H1 (cell line): Measurements from ENCODE around the gene CLIP4. TPM values are rescaled to one million over a fixed set of nuclear protein-coding genes. Genes with fewer than 3 reads are reported as not detected.

Experiments used
- CTCF ChIA-PET: fragments of 300-600 bp; sonication (Branson Sonifier 250); formaldehyde crosslinking; loops from one replicate; lab custom pipeline; 2021; ENCODE audit not compliant: partially characterized antibody; lab: Charles Lee
- POLR2A ChIA-PET: fragments of 300-600 bp; sonication (Branson Sonifier 250); formaldehyde crosslinking; loops from one replicate; lab custom pipeline; 2021; ENCODE audit warnings: inconsistent platforms; ENCODE audit not compliant: partially characterized antibody; lab: Charles Lee
- DNase-seq, 2 experiments: peaks; one replicate each; pipeline versions ENCODE4 v3.0.0 to v3.0.0-alpha.2; 2010 to 2022; ENCODE audit warnings: low spot score in 2 of 2, low read depth in 1 of 2, mixed read lengths in 1 of 2
- FAIRE-seq: peaks from 2 replicates; lab custom pipeline; 2011; peaks lifted over from hg19 to GRCh38; lab: Jason Lieb, UNC
- H2AFZ ChIP-seq: 2 replicates; pipeline ENCODE4 v1.8.1; 2012; ENCODE audit warnings: low read length, inconsistent platforms
- H2AK5ac ChIP-seq: 2 replicates; pipeline ENCODE4 v1.6.1; 2013; ENCODE audit warnings: low read depth, low read length
- H2BK120ac ChIP-seq: replicated peaks from 2 replicates; pipeline ENCODE3; 2013; ENCODE audit warnings: low read depth, low read length, inconsistent platforms
- H2BK12ac ChIP-seq: 2 replicates; pipeline ENCODE4 v1.6.1; 2013; ENCODE audit warnings: low read depth, low read length
- H2BK15ac ChIP-seq: 2 replicates; pipeline ENCODE4 v1.6.1; 2013; ENCODE audit warnings: low read length
- H2BK20ac ChIP-seq: 2 replicates; pipeline ENCODE4 v1.6.1; 2013; ENCODE audit warnings: low read length
- H2BK5ac ChIP-seq: 2 replicates; pipeline ENCODE4 v1.6.1; 2013; ENCODE audit warnings: low read depth, low read length
- H3K14ac ChIP-seq: 2 replicates; pipeline ENCODE4 v1.6.1; 2013; ENCODE audit warnings: inconsistent platforms; ENCODE audit not compliant: insufficient read length
- H3K18ac ChIP-seq: 2 replicates; pipeline ENCODE4 v1.6.1; 2013; ENCODE audit warnings: low read length; ENCODE audit errors: extremely low read depth
- H3K23ac ChIP-seq: 2 replicates; pipeline ENCODE4 v1.6.1; 2013; ENCODE audit warnings: inconsistent platforms; ENCODE audit not compliant: insufficient read length
- H3K23me2 ChIP-seq: 2 replicates; pipeline ENCODE4 v1.6.1; 2013; ENCODE audit warnings: low read depth, low read length
- H3K27ac ChIP-seq: 2 replicates; pipeline ENCODE4 v1.6.1; 2011; ENCODE audit warnings: low read depth, low read length, inconsistent platforms
- H3K27me3 ChIP-seq, 4 experiments: replicated peaks in 1 of 4; 1 replicate in 1 of 4; 2 replicates in 3 of 4; pipeline versions ENCODE4 v1.6.1 to v1.8.1; 2011 to 2013; ENCODE audit warnings: low read length in 3 of 4, mild to moderate bottlenecking in 3 of 4, inconsistent platforms in 2 of 4, mixed read lengths in 2 of 4, moderate library complexity in 1 of 4; ENCODE audit not compliant: control insufficient read depth in 3 of 4, insufficient read depth in 3 of 4; ENCODE audit errors: extremely low read depth in 1 of 4
- H3K36me3 ChIP-seq, 4 experiments: 2 replicates each; pipeline versions ENCODE4 v1.6.1 to v1.8.1; 2011 to 2013; ENCODE audit warnings: mild to moderate bottlenecking in 4 of 4, low read length in 3 of 4, moderate library complexity in 2 of 4, control low read depth in 1 of 4, inconsistent platforms in 1 of 4; ENCODE audit not compliant: insufficient read depth in 4 of 4, control insufficient read depth in 2 of 4
- H3K4ac ChIP-seq: replicated peaks from 2 replicates; pipeline ENCODE3; 2013; ENCODE audit warnings: low read length, low read depth, mixed read lengths, inconsistent platforms; ENCODE audit not compliant: insufficient read length
- H3K4me1 ChIP-seq, 4 experiments: replicated peaks in 1 of 4; 1 replicate in 1 of 4; 2 replicates in 3 of 4; pipeline versions ENCODE4 v1.6.1 to v1.8.1; 2011 to 2013; ENCODE audit warnings: low read length in 3 of 4, inconsistent platforms in 2 of 4, mixed read lengths in 1 of 4; ENCODE audit not compliant: insufficient read depth in 4 of 4, control insufficient read depth in 3 of 4
- H3K4me2 ChIP-seq, 2 experiments: 2 replicates each; pipeline versions ENCODE4 v1.6.1 to v1.8.1; 2011 to 2013; ENCODE audit warnings: low read depth in 2 of 2, low read length in 2 of 2, control low read depth in 1 of 2, inconsistent platforms in 1 of 2, mild to moderate bottlenecking in 1 of 2; ENCODE audit not compliant: insufficient read depth in 1 of 2
- H3K4me3 ChIP-seq, 4 experiments: fragments of 200-600, 300-600 bp in 1 of 4; sonication (generic), shearing (Covaris generic), sonication (Bioruptor Twin) in 1 of 4; 2 replicates each; pipeline versions ENCODE4 v1.5.1 to v1.8.1; 2011 to 2016; ENCODE audit warnings: low read length in 4 of 4, low read depth in 3 of 4, control low read depth in 2 of 4, inconsistent platforms in 2 of 4, mild to moderate bottlenecking in 2 of 4, mixed read lengths in 1 of 4, moderate library complexity in 1 of 4; ENCODE audit not compliant: insufficient read depth in 2 of 4; ENCODE audit errors: extremely low read depth in 1 of 4
- H3K56ac ChIP-seq: replicated peaks from 2 replicates; pipeline ENCODE3; 2013; ENCODE audit warnings: low read depth, mild to moderate bottlenecking, mixed read lengths, low read length, inconsistent platforms; ENCODE audit not compliant: insufficient read length
- H3K79me1 ChIP-seq: 2 replicates; pipeline ENCODE4 v1.6.1; 2013; ENCODE audit warnings: low read depth, low read length, control low read depth
- H3K79me2 ChIP-seq, 2 experiments: 2 replicates each; pipeline versions ENCODE4 v1.6.1 to v1.8.1; 2012 to 2013; ENCODE audit warnings: low read length in 2 of 2, mild to moderate bottlenecking in 2 of 2, inconsistent platforms in 1 of 2; ENCODE audit not compliant: insufficient read depth in 2 of 2, control insufficient read depth in 1 of 2
- H3K9ac ChIP-seq, 4 experiments: replicated peaks in 1 of 4; 1 replicate in 1 of 4; 2 replicates in 3 of 4; pipeline versions ENCODE4 v1.6.1 to v1.8.1; 2011 to 2013; ENCODE audit warnings: low read depth in 3 of 4, low read length in 3 of 4, control low read depth in 2 of 4, mild to moderate bottlenecking in 2 of 4, moderate library complexity in 2 of 4, inconsistent platforms in 1 of 4; ENCODE audit errors: extremely low read depth in 1 of 4
- H3K9me3 ChIP-seq, 2 experiments: 2 replicates each; pipeline versions ENCODE4 v1.6.1 to v1.8.1; 2012 to 2013; ENCODE audit warnings: mild to moderate bottlenecking in 2 of 2, moderate library complexity in 2 of 2, control low read depth in 1 of 2, inconsistent platforms in 1 of 2, low read depth in 1 of 2, low read length in 1 of 2, mixed read lengths in 1 of 2; ENCODE audit not compliant: insufficient read depth in 2 of 2
- H4K20me1 ChIP-seq, 2 experiments: replicated peaks in 1 of 2; 2 replicates each; pipeline versions ENCODE3 to v1.8.1; 2011 to 2013; ENCODE audit warnings: inconsistent platforms in 2 of 2, low read length in 2 of 2, mild to moderate bottlenecking in 1 of 2; ENCODE audit not compliant: insufficient read depth in 2 of 2, control insufficient read depth in 1 of 2
- H4K5ac ChIP-seq: 2 replicates; pipeline ENCODE4 v1.6.1; 2013; ENCODE audit warnings: low read length, low read depth, mixed read lengths, inconsistent platforms; ENCODE audit not compliant: insufficient read length
- H4K8ac ChIP-seq: 2 replicates; pipeline ENCODE4 v1.8.0; 2013; ENCODE audit warnings: mild to moderate bottlenecking, moderate library complexity, low read length, inconsistent platforms; ENCODE audit not compliant: insufficient read depth; ENCODE audit errors: extremely low read depth
- H4K91ac ChIP-seq: replicated peaks from 2 replicates; pipeline ENCODE3; 2013; ENCODE audit warnings: low read length, mixed read lengths, inconsistent platforms; ENCODE audit not compliant: insufficient read length
- EP300 ChIP-seq, 2 experiments: IDR thresholded peaks; 1 replicate in 1 of 2; 2 replicates in 1 of 2; pipeline ENCODE4 v1.6.1; 2011 to 2012; ENCODE audit warnings: low read depth in 2 of 2, low read length in 2 of 2, mild to moderate bottlenecking in 2 of 2, borderline replicate concordance in 1 of 2, inconsistent platforms in 1 of 2, moderate library complexity in 1 of 2
- GABPA ChIP-seq: IDR thresholded peaks from 2 replicates; pipeline ENCODE4 v1.6.1; 2011; ENCODE audit warnings: mild to moderate bottlenecking, low read length, moderate library complexity, borderline replicate concordance; ENCODE audit not compliant: insufficient read depth
- KDM5A ChIP-seq: fragments of 200-600 bp; IDR thresholded peaks from 2 replicates; pipeline ENCODE4 v1.7.1; 2012; ENCODE audit warnings: mild to moderate bottlenecking, low read length, inconsistent platforms, mixed read lengths
- NANOG ChIP-seq: IDR thresholded peaks from 2 replicates; pipeline ENCODE4 v1.6.1; 2011; ENCODE audit warnings: low read length, low read depth, mild to moderate bottlenecking, inconsistent platforms; ENCODE audit not compliant: insufficient read depth, poor library complexity, severe bottlenecking
- SAP30 ChIP-seq: fragments of 300-600 bp; sonication (generic); IDR thresholded peaks from 2 replicates; pipeline ENCODE4 v1.7.1; 2012; ENCODE audit warnings: low read length, moderate library complexity, mild to moderate bottlenecking, inconsistent platforms; ENCODE audit not compliant: insufficient read depth, insufficient replicate concordance
- WGBS, 2 experiments: shearing (Covaris generic) in 1 of 2; methylation state at CpG; one replicate each; pipeline versions ENCODE4 v1.1.6 to v1.1.7; 2013 to 2015; ENCODE audit warnings: low lambda C conversion rate in 2 of 2, mixed read lengths in 2 of 2, inconsistent platforms in 1 of 2, low coverage in 1 of 2, missing lambda C conversion rate in 1 of 2; ENCODE audit not compliant: insufficient replicate concordance in 2 of 2, insufficient coverage in 1 of 2, insufficient read length in 1 of 2; ENCODE audit errors: extremely low coverage in 1 of 2, missing lambda C conversion rate in 1 of 2; 5-methylcytosine and 5-hydroxymethylcytosine counted together
- polyA plus RNA-seq, 7 experiments: library from polyadenylated mRNA; depleted of rRNA in 3 of 7; stranded (reverse) in 5 of 7; unstranded in 2 of 7; fragments of >200 nt in 5 of 7; fragments of 200-250 nt in 2 of 7; gene quantifications; 1 replicate in 5 of 7; 2 replicates in 1 of 7; 4 replicates in 1 of 7; pipeline versions ENCODE4 v1.2.1 to v1.2.3, GENCODE V29; 2011 to 2013; ENCODE audit warnings: missing spikeins in 2 of 7, mixed read lengths in 2 of 7
- total RNA-seq: library from RNA; stranded (reverse); fragmentation: NEBNext Ultra II Directional; extraction: Animal tissue kit (Norgen Biotek cat#: 25700); gene quantifications from 2 replicates; pipeline ENCODE4 v1.2.1, GENCODE V29; 2021
- TF ChIP-seq, protein P1 (sequence below): IDR thresholded peaks from 2 replicates; pipeline ENCODE4 v1.6.1; 2011; ENCODE audit warnings: low read depth, mild to moderate bottlenecking, low read length; ENCODE audit not compliant: insufficient read depth

The CLIP4 gene
- total and polyA plus RNA-seq, 2 of the 8 experiments (the other 6 are each of a cell fraction or from before 2014, with no cell fraction given), result 0.08 to 0.09 TPM

DNA sequence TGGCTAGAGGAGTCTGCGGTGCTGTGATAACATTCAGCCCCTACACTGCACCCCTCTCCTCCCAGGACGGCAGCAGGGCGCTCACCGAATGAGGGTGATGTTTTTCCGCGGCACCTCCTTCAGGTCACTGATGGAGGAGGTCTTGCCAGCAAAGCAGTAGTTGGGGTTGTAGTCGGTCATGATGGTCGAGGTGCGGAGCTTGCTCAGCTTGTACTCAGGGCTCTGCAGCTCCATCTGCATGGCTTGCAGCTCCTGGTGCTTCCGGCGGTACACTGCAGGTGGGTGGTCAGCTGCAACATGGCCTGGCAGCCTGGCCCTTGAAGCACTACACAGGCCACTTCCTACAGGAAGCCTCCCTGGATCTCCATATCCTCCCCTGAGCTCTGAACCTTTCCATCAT is 108.0 kb downstream of the CLIP4 start:
- Histone ChIP-seq H3K36me3 (no peaks in the 10 kb centered on the region), H3K23me2 (no peaks in the 10 kb centered on the region), H3K4me1 (no peaks in the 10 kb centered on the region), H3K9ac (no peak overlapping the region), H4K8ac (no peak overlapping the region), H2BK20ac (no peak overlapping the region), H3K27me3 (no peaks in the 10 kb centered on the region), H2AFZ (no peak overlapping the region), H4K20me1 (no peaks in the 10 kb centered on the region), H3K79me1 (no peaks in the 10 kb centered on the region), H3K14ac (no peak overlapping the region), H2BK15ac (no peak overlapping the region), H2AK5ac (no peak overlapping the region), H2BK5ac (no peak overlapping the region), H3K4ac (no peak overlapping the region), H3K9me3 (no peaks in the 10 kb centered on the region), H3K79me2 (no peaks in the 10 kb centered on the region), H4K91ac (no peak overlapping the region), H3K18ac (no peak overlapping the region), H2BK12ac (no peak overlapping the region), H3K4me2 (no peak overlapping the region), H3K23ac (no peak overlapping the region), H3K56ac (no peak overlapping the region), H3K27ac (no peak overlapping the region), H3K4me3 (no peak overlapping the region), H4K5ac (no peak overlapping the region), H2BK120ac (no peak overlapping the region)
- DNase-seq (no peak), FAIRE-seq (no peak)
- ChIA-PET CTCF (interaction anchor here (1.0 to 5.8 kb wide), 4 partner anchors 10 to 22 kb away, joined by 3 to 29 read pairs (median 7); no protein-coding TSS in a partner anchor), POLR2A (no interaction called here)
- WGBS, 2 experiments, result 93% methylated on average over 11 of the region's 11 CpGs; no CpG with 5 or more reads in 1 of the 2 experiments
- no peak for TF ChIP-seq NANOG
- TF ChIP-seq, protein P1, sequence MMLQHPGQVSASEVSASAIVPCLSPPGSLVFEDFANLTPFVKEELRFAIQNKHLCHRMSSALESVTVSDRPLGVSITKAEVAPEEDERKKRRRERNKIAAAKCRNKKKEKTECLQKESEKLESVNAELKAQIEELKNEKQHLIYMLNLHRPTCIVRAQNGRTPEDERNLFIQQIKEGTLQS, result no peak
- no peak for TF ChIP-seq KDM5A
- no peak for TF ChIP-seq GABPA
- no peak for TF ChIP-seq SAP30
- TF ChIP-seq EP300 (IDR thresholded peaks at IDR 0.05; ENCODE audit: borderline replicate concordance in 1 of 2, low read depth in 2 of 2, low read length in 2 of 2), result no peak
